ENCODE data around the gene DBT. TPM values are rescaled to one million over a fixed set of nuclear protein-coding genes. Genes with fewer than 3 reads are reported as not detected.

DBT gene
- total RNA-seq, 1 donor, result 6.9 TPM

DNA sequence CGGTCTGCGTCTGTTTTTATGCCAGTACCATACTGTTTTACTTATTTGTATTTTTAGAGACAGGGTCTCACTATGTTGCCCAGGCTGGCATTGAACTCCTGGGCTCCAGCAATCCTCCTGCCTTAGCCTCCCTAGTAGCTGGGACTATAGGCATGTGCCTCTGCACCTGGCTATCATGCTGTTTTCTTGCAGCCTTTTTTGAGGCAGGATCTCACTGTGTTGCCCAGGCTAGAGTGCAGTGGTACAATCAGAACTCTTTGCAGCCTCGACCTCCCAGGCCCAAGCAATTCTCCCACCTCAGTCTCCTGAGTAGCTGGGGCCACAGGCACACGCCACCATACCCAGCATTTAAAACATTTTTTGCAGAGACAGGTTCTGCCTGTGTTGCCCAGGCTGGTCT is 66.3 kb downstream of the DBT start:
- H3K9me3 ChIP-seq (ENCODE audit: low read depth, low read length), result no peaks in the 10 kb centered on the region
- no peak overlapping the region for H3K4me3 ChIP-seq (ENCODE audit: insufficient read depth, low read length)
- no peak for DNase-seq (ENCODE audit: insufficient read length, low spot score, missing footprints)
- no peaks in the 10 kb centered on the region for H3K79me2 ChIP-seq (ENCODE audit: insufficient read depth, low read length)
- no peaks in the 10 kb centered on the region for H3K27me3 ChIP-seq (ENCODE audit: insufficient read depth, low read length)
- H4K20me1 ChIP-seq (ENCODE audit: insufficient read depth, low read length), result no peaks in the 10 kb centered on the region
- no peaks in the 10 kb centered on the region for H3K36me3 ChIP-seq (ENCODE audit: insufficient read depth, low read length)
- H3K4me2 ChIP-seq (ENCODE audit: insufficient read depth, low read length), result no peak overlapping the region
- TF ChIP-seq, protein P1, sequence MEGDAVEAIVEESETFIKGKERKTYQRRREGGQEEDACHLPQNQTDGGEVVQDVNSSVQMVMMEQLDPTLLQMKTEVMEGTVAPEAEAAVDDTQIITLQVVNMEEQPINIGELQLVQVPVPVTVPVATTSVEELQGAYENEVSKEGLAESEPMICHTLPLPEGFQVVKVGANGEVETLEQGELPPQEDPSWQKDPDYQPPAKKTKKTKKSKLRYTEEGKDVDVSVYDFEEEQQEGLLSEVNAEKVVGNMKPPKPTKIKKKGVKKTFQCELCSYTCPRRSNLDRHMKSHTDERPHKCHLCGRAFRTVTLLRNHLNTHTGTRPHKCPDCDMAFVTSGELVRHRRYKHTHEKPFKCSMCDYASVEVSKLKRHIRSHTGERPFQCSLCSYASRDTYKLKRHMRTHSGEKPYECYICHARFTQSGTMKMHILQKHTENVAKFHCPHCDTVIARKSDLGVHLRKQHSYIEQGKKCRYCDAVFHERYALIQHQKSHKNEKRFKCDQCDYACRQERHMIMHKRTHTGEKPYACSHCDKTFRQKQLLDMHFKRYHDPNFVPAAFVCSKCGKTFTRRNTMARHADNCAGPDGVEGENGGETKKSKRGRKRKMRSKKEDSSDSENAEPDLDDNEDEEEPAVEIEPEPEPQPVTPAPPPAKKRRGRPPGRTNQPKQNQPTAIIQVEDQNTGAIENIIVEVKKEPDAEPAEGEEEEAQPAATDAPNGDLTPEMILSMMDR (IDR thresholded peaks at IDR 0.05; ENCODE audit: extremely low read depth, low read depth, low read length), result no peak
- no peak overlapping the region for H2AFZ ChIP-seq (ENCODE audit: low read length)
- no peak overlapping the region for H3K27ac ChIP-seq (ENCODE audit: low read depth, low read length)
- H3K4me1 ChIP-seq (ENCODE audit: insufficient read depth, low read length), result peaks cover 6% of the 10 kb centered on the region

DNA sequence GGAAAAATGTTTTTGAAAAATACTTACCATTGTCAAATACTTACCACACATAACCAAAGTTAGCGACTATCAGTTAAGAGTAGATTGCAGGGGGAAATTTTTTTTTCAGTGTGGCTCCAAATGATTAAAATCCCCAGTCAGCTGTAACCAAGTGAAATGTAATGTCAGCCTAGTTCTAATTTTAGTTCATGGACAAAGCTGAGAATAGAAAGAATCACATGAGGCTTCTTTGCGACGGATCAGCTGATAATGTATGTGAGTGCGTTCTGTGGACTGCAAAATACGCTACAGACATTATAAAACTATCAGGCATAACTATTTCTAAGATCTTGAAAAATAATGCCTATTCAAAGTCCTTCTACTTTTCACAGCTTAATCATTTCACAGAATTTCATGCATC is 71.5 kb downstream of the DBT start, which contains the start of gene LRRC39:
TSS of gene LRRC39 (minus strand) at position 166 of the 400 bp plus-strand sequence. CDS start 9,740 bp downstream, outside the sequence.
- TF ChIP-seq, protein P1 (IDR thresholded peaks at IDR 0.05; ENCODE audit: extremely low read depth, low read depth, low read length), result no peak
- Histone ChIP-seq H3K4me1 (ENCODE audit: insufficient read depth, low read length) (no peaks in the 10 kb centered on the region), H3K4me2 (ENCODE audit: insufficient read depth, low read length) (no peak within 1 kb of the TSS), H3K36me3 (ENCODE audit: insufficient read depth, low read length) (no peaks in the 10 kb centered on the region), H3K27me3 (ENCODE audit: insufficient read depth, low read length) (no peaks in the 10 kb centered on the region), H3K79me2 (ENCODE audit: insufficient read depth, low read length) (no peaks in the 10 kb centered on the region), H3K9me3 (ENCODE audit: low read depth, low read length) (no peaks in the 10 kb centered on the region), H2AFZ (ENCODE audit: low read length) (no peak within 1 kb of the TSS), H3K4me3 (ENCODE audit: insufficient read depth, low read length) (no peak within 1 kb of the TSS), H4K20me1 (ENCODE audit: insufficient read depth, low read length) (no peaks in the 10 kb centered on the region), H3K27ac (ENCODE audit: low read depth, low read length) (no peak within 1 kb of the TSS)
- no peak for DNase-seq (ENCODE audit: insufficient read length, low spot score, missing footprints)

DNA sequence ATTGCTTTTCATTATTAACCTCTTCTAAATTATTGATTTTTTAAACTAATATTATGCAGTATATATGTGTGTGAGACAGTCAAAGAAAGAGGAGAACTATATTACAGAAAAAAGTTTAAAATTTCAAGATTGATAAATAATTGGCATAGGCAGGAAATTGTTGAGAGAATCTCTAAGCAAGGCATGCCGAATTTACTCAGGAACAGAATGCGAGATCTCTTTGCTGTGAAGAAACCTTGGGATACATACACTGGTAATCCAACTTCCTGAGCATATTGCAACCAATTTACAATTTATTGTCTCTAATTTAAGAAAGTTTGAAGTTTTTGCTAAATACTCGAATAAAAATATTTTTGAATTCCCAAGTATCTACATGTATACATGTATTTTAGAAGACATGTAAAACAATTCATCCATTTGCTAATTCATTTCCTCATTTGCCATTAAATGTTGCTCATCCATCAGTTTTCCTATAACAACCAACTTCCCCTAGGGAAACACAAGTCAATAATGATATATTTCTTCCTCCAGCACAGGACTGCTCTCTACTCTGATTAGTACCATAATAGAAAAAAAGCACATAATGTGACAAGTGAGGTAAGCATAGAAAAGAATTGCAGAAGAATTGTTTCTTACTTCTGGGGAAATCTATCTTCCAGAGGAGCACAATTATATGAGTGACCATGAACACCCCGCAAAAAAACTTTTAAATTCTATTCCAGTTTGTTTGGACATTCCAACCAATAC is 72.2 kb downstream of the DBT start:
- TF ChIP-seq, protein P1 (IDR thresholded peaks at IDR 0.05; ENCODE audit: extremely low read depth, low read depth, low read length), result no peak
- H4K20me1 ChIP-seq (ENCODE audit: insufficient read depth, low read length), result no peaks in the 10 kb centered on the region
- H3K79me2 ChIP-seq (ENCODE audit: insufficient read depth, low read length), result no peaks in the 10 kb centered on the region
- no peaks in the 10 kb centered on the region for H3K27me3 ChIP-seq (ENCODE audit: insufficient read depth, low read length)
- no peak overlapping the region for H3K4me3 ChIP-seq (ENCODE audit: insufficient read depth, low read length)
- H3K4me2 ChIP-seq (ENCODE audit: insufficient read depth, low read length), result no peak overlapping the region
- no peak overlapping the region for H3K27ac ChIP-seq (ENCODE audit: low read depth, low read length)
- no peaks in the 10 kb centered on the region for H3K9me3 ChIP-seq (ENCODE audit: low read depth, low read length)
- DNase-seq (ENCODE audit: insufficient read length, low spot score, missing footprints), result no peak
- no peaks in the 10 kb centered on the region for H3K36me3 ChIP-seq (ENCODE audit: insufficient read depth, low read length)
- H3K4me1 ChIP-seq (ENCODE audit: insufficient read depth, low read length), result no peaks in the 10 kb centered on the region
- H2AFZ ChIP-seq (ENCODE audit: low read length), result no peak overlapping the region

DNA sequence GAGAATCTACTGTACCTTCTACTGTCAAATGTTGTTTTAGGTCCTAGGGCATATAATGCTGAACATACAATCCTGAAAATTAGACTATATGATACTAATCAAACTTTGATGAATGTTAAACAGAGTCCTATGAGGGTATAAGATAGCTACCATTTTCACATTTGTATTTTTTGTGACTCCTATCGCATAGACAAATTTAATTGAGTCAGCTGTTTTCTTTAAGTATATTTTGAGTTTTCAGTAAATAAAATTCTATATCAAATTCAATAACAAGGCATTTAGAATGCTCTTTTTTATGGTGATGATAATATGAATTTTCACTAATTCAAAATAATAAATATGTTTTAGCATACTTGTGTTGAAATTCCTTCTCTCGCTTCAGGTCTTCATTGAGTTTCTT is 81.6 kb downstream of the DBT start:
- no peak overlapping the region for H3K27ac ChIP-seq (ENCODE audit: low read depth, low read length)
- no peak overlapping the region for H2AFZ ChIP-seq (ENCODE audit: low read length)
- no peak overlapping the region for H3K4me3 ChIP-seq (ENCODE audit: insufficient read depth, low read length)
- no peak for DNase-seq (ENCODE audit: insufficient read length, low spot score, missing footprints)
- H3K9me3 ChIP-seq (ENCODE audit: low read depth, low read length), result no peaks in the 10 kb centered on the region
- peaks cover 9% of the 10 kb centered on the region for H3K4me1 ChIP-seq (ENCODE audit: insufficient read depth, low read length)
- no peaks in the 10 kb centered on the region for H3K27me3 ChIP-seq (ENCODE audit: insufficient read depth, low read length)
- no peaks in the 10 kb centered on the region for H3K36me3 ChIP-seq (ENCODE audit: insufficient read depth, low read length)
- TF ChIP-seq, protein P1 (IDR thresholded peaks at IDR 0.05; ENCODE audit: extremely low read depth, low read depth, low read length), result no peak
- no peaks in the 10 kb centered on the region for H3K79me2 ChIP-seq (ENCODE audit: insufficient read depth, low read length)
- no peaks in the 10 kb centered on the region for H4K20me1 ChIP-seq (ENCODE audit: insufficient read depth, low read length)
- no peak overlapping the region for H3K4me2 ChIP-seq (ENCODE audit: insufficient read depth, low read length)

Data from osteoblast (primary cell).